NOMO-1 treated with DMSO at 0.1 percent for 48 hours (cell line): Measurements from ENCODE around the gene FSIP1.
A peak's percentile ranks its signal among the peaks of the same experiment; 100 is the strongest.
"Not testable (repeated sequence)": the region's sequence is repeated elsewhere in the genome, so short reads cannot be mapped to it uniquely, and the experiment has no call there.

ENCODE experiments used
- DNase-seq: peaks from one replicate; lab custom pipeline; 2025; ENCODE audit not compliant: unreplicated experiment; lab: John Stamatoyannopoulos, UW

The FSIP1 gene

DNA sequence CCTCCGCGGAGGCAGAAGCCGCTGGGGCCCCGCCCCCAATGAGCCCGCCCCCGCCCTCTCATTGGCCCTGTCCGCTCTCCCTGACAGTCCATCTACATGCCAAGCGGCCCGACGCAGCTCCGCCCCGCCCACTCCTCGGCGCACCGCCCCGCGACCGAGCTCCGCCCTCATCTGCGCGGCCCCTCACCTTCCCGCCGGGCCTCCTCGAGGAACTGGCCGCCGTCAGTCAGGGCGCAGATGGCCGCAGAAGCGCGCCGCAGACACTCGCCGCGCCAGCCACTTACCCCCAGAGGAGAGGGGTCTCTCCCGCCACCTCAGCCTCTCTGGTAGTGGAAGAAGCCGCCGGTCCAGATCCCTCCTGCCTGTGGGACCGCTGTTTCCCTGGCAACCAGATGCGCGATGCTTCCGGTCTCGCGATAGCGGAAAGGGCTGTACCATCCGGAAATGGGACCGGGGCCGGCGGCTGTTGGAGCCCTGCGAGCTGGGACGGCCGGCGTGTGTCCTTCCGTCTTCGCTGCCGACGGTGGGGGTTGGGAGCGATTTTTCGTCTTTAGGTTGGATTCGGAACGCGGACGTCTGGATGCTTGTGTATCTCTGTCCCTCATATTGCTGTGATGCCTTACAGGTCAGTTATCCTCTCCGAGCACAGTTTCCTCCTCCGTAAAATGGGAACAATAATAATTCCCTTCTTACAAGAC lies at the start of gene FSIP1:
Gene FSIP1, minus strand, starts transcription at position 401 of the 698 bp plus-strand sequence. CDS start 6,317 bp downstream, outside the sequence.
- peak; percentile 94 for DNase-seq

DNA sequence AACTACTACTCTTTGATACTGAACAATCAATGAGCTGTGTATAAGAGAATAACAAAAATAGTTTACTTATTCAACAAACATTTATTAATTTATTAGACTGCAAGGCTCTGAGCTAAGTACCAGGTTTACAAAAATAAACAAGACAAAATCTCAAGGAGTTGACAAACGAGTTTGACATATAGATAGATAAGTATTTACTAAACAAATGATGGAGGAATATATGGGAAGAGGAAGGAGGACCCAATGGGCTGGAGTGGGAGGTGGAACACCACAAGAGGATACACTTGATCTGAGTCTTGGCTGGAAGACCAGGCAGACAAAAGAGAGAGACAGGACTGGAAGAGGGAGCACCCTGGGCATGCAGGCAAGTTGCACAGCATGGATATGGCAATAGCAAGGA lies 47.5 kb upstream of the FSIP1 start:
- DNase-seq: no peak

DNA sequence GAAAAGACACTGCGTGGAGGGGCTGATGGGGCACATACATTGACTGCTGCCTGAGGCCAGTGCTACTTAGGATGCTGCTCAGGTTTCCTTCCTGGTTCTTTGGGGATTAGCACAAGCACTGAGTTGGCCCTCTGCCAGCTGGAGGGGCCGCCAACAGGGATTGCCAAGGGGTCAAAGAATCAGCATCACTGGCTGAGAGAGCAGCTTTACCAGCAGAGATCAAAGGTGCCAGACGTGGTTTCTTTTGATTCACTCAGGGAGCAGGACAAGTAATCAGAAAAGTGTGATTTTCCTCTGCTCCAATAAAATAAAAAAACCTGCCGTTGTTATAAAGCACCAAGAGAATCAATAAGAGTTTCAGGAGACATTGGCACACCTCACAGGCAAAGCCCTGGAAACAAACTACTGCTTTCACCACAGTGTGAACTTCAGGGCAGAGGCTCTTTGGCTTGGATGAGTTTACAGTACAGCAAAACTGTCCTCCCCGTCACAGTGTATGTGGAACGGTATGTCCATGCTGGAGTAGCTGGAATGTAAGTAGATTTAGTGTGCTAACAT lies 45.8 kb upstream of the FSIP1 start:
- DNase-seq: no peak

DNA sequence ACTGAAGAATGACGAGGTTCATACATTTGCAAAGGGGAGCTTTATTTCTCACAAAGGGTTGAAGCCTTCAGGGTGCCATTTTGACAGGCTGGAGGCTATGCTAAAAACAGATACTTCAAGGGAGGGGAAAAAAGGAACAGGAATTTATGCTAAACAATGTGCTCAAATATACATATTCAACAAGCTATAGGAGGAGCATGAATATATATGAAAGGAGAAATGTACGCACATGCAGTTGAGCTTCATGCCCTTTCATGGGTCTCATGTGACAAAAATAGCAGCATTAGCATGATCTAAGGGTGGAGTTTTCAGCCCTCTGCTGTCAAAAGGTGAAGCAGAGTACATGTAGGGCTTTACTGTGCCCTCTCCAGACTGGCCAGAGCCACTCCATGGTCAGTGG lies 44.3 kb upstream of the FSIP1 start:
- DNase-seq: no peak

DNA sequence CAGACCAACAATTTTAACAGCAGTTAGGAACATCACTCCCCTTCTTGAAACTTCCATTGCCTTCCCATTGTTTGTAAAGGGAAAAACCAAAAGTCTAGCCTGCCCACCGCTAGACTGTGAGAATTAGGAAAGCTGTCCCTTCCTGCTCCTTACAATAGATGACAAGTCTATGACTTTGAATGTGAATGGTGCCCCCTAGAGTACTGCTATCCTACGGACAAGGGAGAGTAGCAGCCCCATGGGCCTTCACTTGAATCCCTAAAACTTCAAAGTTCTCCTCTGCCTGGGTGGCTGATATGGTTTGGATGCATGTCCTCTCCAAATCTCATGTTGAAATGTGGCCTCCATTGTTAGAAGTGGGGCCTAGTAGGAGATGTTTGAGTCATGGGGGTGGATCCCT lies 41.0 kb upstream of the FSIP1 start:
- DNase-seq: no peak

DNA sequence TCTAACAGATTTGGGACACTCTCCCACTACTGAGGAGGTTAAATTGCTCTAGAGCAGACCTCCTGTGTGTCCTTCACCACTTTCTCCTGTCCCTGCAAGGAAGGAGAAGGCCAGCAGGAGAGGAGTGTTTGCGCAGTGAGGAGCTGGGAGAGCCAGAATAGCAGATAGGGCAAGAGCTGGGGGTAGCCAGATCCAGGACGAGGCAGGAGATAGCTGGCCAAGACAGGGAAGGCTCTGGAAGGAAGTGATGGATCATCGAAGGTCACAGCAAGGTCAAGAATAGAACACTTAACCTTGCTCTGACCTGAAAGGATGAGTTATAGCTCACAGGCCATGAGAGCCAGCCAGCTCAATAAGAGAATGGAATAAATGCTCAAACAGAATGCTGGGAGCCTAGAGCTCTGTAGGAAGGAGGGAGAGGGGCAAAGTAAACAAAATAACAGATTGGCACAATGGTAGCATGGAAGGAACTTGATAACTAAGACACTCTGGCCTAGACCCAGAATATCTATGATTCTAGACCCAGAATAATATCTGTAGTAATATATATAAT lies 37.5 kb upstream of the FSIP1 start:
- DNase-seq: no peak

DNA sequence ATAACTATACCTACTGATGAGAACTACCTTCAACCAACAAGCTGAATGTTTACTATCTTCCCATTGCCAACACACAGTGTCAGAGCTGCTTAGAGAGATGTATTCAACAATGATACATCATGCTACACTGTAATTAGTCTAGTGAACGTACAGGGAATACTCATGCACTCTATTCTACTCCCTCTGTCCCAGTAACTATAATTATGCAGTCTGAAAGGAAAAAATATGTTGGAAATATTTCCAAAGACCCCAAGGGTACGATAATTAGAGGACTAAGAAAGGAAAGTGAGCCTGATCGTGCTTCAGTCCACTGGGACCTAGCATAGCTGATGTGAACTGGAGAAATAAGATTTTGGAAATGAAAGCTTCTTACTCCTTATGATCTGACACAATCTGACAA lies 36.9 kb upstream of the FSIP1 start:
- no peak for DNase-seq

DNA sequence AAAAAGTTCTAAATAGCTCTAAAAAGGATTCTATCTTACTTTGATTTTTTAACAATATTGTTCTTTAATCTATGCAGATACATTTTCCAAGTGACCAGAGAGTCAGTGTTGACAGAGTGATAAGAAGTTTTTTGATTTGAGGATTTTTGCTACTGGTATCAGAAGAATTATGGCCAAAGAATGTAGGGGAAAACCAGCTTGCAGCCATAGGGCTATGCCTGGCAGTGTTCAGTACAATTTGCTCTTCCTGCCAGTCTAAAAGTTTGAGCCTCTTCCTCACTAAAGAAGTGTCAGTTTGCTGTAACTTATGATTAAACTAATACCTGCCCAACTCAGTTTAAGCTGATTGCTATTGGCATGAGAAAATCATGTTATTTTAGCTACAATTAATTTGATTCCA lies 35.3 kb upstream of the FSIP1 start:
- no peak for DNase-seq

DNA sequence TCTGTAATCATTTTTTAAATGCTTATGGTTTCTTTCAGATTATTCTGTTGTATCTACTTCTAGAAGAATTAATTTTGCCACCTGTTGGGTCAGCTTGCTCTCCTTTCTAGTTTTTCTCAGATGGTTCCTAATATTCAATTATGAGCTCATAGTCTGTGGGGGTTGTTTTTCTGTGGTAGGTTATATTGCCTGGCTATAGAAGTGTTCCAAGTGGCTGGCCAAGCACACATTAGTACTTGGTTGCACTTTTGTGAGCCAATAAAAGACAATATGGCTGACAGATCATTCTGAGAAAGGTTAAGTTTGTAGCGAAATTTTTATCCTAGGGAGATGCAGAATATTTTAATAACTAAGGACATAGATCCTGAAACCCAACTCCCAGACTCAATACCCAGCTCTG lies 31.8 kb upstream of the FSIP1 start:
- no peak for DNase-seq

DNA sequence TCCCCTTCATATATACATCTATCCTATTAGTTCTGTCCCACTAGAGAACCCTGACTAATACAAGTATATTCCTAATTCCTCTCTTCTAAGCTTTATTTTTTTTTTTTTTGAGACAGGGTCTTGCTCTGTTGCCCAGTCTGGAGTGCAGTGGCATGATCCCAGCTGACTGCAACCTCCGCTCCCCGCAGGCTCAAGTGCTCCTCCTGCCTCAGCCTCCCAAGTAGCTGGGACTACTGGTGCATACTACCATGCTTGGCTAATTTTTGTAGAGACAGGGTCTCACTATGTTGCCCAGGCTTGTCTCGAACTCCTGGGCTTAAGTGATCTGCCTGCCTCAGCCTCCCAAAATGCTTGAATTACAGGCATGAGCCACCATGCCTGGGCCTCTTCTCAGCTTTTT lies 30.0 kb upstream of the FSIP1 start:
- DNase-seq: not testable (repeated sequence)

DNA sequence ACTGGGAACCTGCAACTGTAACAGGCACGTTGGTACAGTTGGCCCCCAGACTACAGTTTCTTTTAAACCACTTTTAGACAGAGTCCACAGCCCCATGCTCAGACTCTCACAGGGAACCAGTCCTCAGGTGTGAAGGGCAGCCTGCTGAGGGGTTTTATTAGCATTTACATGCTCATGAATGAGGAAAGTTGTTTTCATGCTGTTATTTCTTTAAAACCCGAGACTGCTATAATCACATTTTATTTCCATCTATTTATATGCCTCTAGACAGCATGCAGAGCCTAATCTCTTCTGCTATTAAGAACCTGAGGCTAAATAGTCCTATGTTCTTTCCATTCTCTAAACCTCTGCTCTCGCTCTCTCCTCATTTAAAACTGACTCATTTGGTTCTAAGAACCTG lies 26.3 kb upstream of the FSIP1 start:
- no peak for DNase-seq

DNA sequence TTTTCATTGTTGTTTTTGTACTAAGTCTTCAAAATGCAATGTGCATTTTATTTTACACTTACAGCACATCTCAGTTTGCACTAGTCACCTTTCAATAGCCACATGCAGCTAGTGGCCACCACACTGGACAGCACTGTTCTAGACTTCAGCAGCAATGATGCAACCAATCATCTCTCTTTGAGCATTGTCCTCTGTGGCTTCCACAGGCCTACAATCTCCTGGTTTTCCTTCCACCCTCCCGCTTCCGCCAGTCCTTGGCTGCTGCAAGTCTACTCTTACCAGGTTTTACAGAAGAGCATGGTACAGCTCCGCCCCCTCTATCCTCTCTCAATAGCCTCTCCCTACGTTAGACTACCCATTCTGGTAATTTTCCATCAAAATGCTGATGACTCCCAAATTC lies 25.1 kb upstream of the FSIP1 start:
- no peak for DNase-seq

DNA sequence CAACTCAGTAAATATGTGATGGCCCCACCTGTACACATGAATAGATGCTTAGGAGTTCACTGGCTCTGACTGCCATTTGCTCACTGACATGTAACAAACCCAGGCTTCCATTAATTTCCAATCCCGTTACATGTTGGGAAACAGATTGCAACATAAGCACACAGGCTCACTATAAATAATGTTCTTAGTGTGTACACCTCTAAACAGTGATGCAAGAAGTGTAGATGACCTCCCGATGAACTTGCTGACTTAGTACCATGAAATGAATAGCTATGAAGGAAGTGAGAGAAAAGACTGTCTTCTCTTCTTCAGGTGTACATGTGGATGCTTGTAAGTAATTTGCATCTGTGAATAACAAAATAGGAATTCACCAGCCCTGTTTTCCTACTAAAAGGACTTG lies 21.4 kb upstream of the FSIP1 start:
- DNase-seq: peak; percentile 69

DNA sequence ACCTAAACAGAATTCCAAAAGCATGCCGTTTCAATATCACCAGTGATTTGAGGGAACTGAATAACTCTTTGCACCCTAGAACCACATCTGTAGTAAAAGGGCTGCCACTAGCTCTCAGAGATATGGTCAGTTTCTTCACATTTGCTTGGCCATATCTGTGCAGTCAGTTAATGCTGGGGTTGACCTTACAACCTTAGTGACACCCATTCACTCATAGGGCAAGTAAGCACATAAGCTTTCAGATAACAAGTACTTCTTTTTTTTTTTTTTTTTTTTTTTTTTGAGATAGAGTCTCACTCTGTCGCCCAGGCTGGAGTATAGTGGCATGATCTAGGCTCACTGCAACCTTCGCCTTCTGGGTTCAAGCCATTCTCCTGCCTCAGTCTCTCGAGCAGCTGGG lies 20.4 kb upstream of the FSIP1 start:
- no peak for DNase-seq

DNA sequence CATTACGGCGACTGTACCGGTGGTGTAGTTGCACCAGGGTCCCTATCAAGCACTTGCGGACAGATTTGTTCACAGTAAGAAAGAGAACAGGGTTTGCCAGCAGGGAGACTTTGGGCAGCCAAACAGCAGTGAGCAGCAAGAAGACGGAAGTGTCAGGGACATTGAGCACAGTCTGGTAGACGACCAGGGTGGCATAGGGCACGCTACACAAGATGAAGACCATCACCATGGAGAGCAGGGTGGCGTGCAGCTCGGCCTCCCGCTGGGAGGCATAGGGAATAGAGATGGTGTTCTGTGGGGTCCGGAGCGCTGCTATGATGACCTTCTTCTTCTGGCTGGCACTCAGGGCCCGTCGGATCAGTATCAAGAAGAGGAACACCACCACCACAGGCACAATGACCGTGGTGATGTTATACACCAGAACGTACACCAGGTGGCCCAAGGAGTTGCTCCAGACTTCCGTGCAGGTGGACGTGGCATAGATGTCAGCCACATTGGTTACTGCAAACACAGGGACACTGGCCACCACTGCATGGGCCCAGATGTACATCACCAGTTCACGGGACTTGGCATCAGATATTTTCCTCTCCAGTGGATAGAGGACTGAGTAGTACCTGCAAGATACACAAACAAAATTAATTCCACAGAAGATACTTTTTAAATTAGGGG lies 19.1 kb upstream of the FSIP1 start:
- peak; percentile 1 for DNase-seq

DNA sequence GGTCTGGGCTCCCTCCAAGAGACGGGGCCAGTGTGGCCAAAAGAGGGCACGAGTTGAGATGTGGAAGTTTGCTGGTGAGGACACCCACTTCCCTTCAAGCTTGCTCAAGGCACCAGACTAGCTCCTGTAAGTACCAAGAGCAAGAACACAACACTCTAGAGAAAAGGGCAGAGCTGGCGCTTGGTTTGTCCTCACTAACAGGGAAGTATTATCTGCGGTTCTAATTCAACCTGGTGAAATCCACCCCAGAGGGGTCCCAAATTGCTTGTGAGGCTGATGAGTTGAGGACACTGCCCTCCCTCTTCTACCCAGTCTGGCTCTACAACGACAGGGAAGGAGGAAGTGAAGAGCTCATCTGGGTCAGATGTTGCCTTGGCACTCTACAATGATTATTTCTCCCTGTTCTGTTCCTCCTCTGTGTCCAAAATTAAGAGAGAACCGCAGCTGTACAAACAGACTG lies 16.9 kb upstream of the FSIP1 start:
- DNase-seq: peak; percentile 55

DNA sequence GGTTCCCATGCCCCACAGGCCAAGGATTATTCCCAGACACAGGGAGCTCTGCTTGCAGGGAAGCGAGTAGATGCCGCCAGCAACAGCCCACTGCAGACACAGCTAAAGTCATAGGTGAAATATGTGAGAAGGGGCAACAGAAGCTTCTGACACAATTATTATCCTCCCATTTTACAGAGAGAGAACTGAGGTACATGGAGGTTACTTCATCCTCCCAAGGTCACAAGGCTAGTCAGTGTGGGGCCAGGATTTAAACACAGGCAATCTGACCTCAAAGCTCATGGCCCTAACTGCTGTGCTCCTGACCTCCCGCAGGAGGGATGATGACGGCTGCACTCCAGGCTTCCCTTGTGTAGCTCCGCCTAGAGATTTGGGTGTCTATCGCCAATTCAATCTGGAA lies 15.7 kb upstream of the FSIP1 start:
- DNase-seq: no peak

DNA sequence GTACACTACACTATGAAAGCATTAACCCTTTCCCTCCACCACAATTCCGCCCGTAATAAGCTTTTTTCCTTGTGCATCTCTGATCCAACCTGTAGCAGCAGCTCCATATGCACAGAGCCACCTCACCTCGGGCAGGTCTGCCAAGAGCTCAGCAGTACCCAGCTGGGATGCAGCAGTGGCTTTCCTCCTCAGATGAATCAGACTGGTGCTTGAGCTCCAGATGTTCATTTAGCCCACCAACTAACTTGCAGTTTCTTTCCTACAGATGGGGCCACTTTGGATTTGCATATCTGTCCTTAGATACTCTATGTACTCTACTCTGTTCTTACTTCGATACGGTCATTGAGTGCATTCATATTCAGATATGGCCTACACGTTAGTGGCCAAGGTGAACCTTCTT lies 14.8 kb upstream of the FSIP1 start:
- DNase-seq: no peak

DNA sequence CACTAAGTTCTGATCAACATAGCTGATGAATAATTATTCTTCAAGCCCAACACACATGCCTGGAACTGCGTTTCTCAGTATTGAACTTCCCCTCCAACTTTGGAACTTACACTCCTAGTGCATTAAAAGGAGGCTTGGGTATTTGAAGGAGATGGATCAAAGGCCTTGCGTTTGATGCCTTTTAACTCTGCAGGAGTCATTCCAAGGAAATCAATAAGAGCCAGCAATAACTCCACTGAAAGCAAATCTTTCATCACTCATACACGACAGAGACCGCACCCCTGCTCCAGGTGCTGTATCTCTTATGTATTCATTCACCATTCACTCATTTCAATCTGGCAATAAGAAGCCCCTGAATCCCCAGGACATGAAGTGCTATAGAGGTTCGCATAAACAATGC lies 14.0 kb upstream of the FSIP1 start:
- no peak for DNase-seq

DNA sequence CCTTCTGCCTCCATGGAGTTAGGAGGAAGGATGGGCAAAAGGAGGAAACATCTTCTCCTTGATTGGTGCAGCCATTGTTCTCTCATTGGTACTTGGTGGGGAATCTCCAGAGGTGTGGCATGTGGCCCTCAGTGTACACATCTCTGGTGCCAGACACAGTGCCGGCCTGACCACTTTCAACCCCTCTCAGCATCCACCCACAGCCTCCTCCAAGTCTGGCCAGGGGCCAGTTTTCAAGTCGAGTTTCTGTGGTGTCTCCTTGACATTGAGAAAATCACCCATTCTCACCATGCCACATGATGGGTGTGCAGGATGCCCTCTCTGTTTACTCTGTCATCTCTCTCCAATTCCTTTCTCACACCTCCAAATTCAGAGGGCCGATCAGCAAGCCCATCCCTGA lies 12.8 kb upstream of the FSIP1 start:
- no peak for DNase-seq

DNA sequence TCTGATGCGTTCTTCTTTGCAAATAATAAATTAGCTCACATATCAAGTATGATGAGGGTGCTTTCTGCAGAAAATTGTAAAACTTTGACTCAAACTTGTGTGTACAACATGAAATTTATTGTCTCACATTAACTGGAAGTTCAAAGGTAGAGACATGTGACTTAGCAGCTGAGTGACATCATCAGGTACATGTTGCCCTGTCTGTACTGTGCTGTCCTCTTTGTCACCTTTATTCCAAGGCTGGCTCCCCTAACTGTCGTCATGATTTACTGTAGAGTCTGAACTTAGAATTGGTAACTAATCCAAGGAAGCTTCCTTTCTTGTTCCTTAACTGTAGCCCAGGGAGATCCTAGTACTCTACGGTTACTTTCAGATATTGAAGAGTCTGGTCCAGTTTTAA lies 12.3 kb upstream of the FSIP1 start:
- no peak for DNase-seq

DNA sequence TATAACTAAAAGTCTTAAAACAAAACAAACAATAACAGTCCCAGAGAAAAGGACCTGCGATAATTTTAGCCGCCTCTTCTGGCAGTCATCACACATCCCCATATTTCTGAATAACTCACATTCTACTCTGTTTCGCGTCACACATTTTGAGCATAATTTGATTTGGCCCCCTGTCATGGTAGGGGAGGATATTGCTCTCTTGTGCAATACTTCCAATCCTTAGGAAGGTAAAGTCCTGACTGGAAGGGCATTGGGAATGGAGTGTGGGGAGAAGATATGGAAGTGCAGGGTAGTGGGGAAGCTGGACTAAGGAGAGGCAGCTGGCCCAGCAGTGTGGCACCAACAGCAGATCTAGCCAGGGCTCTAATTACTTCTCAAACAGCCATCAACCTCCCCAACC lies 11.3 kb upstream of the FSIP1 start:
- no peak for DNase-seq
